Cardiac fibroblast (primary cell): ENCODE results near the gene P2RX1.

Experiments
- DNase-seq, 2 donors: peaks; one replicate each; pipeline versions ENCODE4 v3.0.0 to v3.0.0-alpha.2; 2010; ENCODE audit warnings: low read depth in 2 of 2
- H3K4me3 ChIP-seq, 2 donors: replicated peaks in 1 of 2; 1 replicate in 1 of 2; 2 replicates in 1 of 2; pipeline ENCODE4 v1.5.1; 2011; ENCODE audit warnings: low read depth in 2 of 2, low read length in 2 of 2, mild to moderate bottlenecking in 2 of 2, moderate library complexity in 1 of 2
- TF ChIP-seq, protein P1 (sequence below): IDR thresholded peaks from one replicate; pipeline ENCODE4 v1.5.1; 2011; ENCODE audit warnings: low read depth, mild to moderate bottlenecking, low read length, inconsistent platforms

P2RX1 gene

DNA sequence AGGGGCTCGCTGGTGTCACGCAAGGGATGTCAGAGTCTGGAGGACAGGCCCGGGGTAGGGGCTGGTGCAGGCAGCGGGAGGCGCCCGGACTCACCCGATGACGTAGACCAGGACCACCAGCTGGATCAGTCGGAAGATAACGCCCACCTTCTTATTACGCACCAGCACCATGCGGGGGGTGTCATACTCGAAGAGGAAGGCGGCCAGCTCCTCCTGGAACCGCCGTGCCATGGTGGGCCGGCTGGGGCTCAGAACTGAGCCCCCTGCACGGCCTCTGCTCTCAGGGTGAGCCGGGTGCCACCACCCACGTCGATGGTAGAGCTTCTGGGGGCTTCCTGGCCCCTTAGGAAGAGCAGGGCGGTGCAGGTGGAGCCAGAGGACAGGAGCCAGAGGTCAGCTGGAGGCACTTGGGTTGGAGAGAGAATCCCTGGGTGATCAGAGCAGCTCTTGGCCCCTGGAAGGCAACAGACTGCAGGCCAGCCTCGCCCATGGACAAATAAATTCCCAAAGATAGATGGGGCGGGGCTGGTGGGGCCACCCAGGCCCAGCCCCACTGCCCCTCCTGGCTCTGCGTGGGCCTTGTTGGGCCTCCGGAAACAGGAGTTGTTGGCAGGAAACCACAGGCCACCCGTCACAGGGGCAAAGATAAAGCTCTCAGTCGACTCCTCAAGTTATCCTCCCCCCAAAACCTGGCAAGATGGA is at the start of gene P2RX1:
Gene P2RX1 (minus strand): TSS at position 471 of the 702 bp plus-strand sequence. CDS start 240 bp downstream, at position 231.
- TF ChIP-seq, protein P1, sequence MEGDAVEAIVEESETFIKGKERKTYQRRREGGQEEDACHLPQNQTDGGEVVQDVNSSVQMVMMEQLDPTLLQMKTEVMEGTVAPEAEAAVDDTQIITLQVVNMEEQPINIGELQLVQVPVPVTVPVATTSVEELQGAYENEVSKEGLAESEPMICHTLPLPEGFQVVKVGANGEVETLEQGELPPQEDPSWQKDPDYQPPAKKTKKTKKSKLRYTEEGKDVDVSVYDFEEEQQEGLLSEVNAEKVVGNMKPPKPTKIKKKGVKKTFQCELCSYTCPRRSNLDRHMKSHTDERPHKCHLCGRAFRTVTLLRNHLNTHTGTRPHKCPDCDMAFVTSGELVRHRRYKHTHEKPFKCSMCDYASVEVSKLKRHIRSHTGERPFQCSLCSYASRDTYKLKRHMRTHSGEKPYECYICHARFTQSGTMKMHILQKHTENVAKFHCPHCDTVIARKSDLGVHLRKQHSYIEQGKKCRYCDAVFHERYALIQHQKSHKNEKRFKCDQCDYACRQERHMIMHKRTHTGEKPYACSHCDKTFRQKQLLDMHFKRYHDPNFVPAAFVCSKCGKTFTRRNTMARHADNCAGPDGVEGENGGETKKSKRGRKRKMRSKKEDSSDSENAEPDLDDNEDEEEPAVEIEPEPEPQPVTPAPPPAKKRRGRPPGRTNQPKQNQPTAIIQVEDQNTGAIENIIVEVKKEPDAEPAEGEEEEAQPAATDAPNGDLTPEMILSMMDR = no peak
- H3K4me3 ChIP-seq = peak within 1 kb of the TSS in 1 of 2 donors; percentile 8
- DNase-seq = peak in 1 of 2 donors; percentile 87

- peak; percentile 38 to 41 for DNase-seq
- peak overlapping the region in 1 of 2 donors; percentile 48 for H3K4me3 ChIP-seq
- TF ChIP-seq, protein P1 = no peak
These were observed 49.0 kb upstream of the P2RX1 start for GRCh38 chr17:3965118-3965800.

GRCh38 chr17:3964203-3965117 is 48.2 kb upstream of the P2RX1 start, which contains the start of gene ATP2A3:
TSS of gene ATP2A3 (minus strand) at chr17:3964437. CDS start at chr17:3964291, 146 bp downstream.
- TF ChIP-seq, protein P1 = no peak
- DNase-seq = no peak
- peak within 1 kb of the TSS; percentile 29 to 48 for H3K4me3 ChIP-seq

DNA sequence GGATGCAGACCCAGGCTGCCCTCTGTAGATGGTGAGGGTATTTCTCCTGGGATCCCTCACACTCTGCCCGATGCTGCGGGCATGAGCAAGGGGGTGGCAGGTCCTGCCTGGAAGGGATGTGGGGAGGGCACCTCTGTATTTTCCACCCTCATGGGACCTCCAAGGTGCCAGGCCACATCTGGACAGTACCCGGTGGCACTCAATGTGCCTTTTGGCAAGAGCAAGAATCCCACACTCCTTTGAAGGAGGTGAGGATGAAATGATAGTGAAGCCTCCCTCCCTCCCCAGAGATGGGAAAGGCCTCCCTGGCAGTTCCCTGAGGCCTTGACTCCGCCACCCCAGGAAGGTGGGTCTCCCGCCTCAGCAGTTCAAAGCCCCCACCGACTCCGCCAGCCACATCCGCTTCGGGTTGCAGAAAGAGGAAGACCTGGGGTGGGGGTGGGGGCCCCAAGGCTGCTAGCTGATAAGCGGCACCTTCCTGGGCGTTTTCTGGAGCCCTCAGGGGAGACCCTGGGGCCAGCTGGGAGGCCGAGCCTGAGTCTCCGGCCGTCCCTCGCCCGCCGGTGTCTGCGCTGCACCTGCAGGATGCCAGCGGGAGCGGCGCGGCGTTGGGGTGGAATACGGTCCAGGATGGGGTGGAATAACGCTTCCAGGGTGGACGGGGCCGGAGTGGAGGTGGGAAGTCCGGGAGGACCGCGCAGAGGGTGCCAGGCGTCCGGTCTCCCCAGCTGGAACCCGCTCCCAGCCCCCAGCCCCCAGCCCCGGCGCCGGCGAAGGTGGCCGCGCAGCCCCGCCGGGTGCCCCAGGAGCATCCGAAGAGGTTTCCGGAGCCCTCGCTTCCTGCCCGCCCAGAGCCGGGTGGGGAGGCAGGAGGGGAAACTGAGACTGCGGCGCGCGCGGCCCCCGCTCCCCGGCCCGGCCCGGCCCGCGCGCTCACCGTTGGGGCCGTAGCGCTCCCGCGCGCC is 47.3 kb upstream of the P2RX1 start:
- peak overlapping the region in 1 of 2 donors; percentile 48 for H3K4me3 ChIP-seq
- TF ChIP-seq, protein P1 = no peak
- DNase-seq = no peak

GRCh38 chr17:3962965-3963236 is 46.6 kb upstream of the P2RX1 start:
- DNase-seq = no peak
- TF ChIP-seq, protein P1 = no peak
- no peak overlapping the region for H3K4me3 ChIP-seq
